Mesendoderm (in vitro differentiated cells): ENCODE data around the gene NDST1.

Experiments
- DNase-seq: peaks from one replicate; pipeline ENCODE4 v3.0.0; 2013
- H2AK5ac ChIP-seq: 2 replicates; pipeline ENCODE4 v1.6.1; 2013; ENCODE audit warnings: low read length, inconsistent platforms
- H2BK120ac ChIP-seq: 2 replicates; pipeline ENCODE4 v1.6.1; 2013; ENCODE audit warnings: low read depth, mild to moderate bottlenecking, low read length, moderate library complexity, mixed read lengths
- H2BK15ac ChIP-seq: replicated peaks from 2 replicates; pipeline ENCODE4 v1.6.1; 2013; ENCODE audit warnings: low read depth, mild to moderate bottlenecking, moderate library complexity
- H2BK5ac ChIP-seq: 2 replicates; pipeline ENCODE4 v1.6.1; 2013; ENCODE audit warnings: low read length, inconsistent platforms
- H3K18ac ChIP-seq: 2 replicates; pipeline ENCODE4 v1.6.1; 2013; ENCODE audit warnings: mild to moderate bottlenecking, low read length, mixed read lengths
- H3K23ac ChIP-seq: one replicate; pipeline ENCODE4 v1.6.1; 2013; ENCODE audit warnings: low read length
- H3K27ac ChIP-seq: 2 replicates; pipeline ENCODE4 v1.5.1; 2013; ENCODE audit warnings: low read depth, mild to moderate bottlenecking, inconsistent platforms, low read length, moderate library complexity
- H3K27me3 ChIP-seq: 2 replicates; pipeline ENCODE4 v1.6.1; 2013; ENCODE audit warnings: low read length, control low read depth, mild to moderate bottlenecking, inconsistent platforms; ENCODE audit not compliant: insufficient read depth, poor library complexity
- H3K36me3 ChIP-seq: 2 replicates; pipeline ENCODE4 v1.6.1; 2013; ENCODE audit warnings: low read length, inconsistent platforms; ENCODE audit not compliant: control insufficient read depth, insufficient read depth
- H3K4ac ChIP-seq: one replicate; pipeline ENCODE4 v1.6.1; 2013; ENCODE audit warnings: low read depth, mild to moderate bottlenecking, low read length, moderate library complexity
- H3K4me1 ChIP-seq: 2 replicates; pipeline ENCODE4 v1.6.1; 2013; ENCODE audit warnings: low read depth, low read length, inconsistent platforms; ENCODE audit not compliant: control insufficient read depth
- H3K4me2 ChIP-seq: 2 replicates; pipeline ENCODE4 v1.6.1; 2013; ENCODE audit warnings: low read length
- H3K4me3 ChIP-seq: 2 replicates; pipeline ENCODE4 v1.5.1; 2013; ENCODE audit warnings: mild to moderate bottlenecking, low read length
- H3K56ac ChIP-seq: one replicate; pipeline ENCODE4 v1.6.1; 2013; ENCODE audit warnings: low read length
- H3K79me1 ChIP-seq: 2 replicates; pipeline ENCODE4 v1.6.1; 2013; ENCODE audit warnings: low read length, inconsistent platforms
- H3K79me2 ChIP-seq: 2 replicates; pipeline ENCODE4 v1.6.1; 2013; ENCODE audit warnings: mild to moderate bottlenecking, low read length; ENCODE audit not compliant: control insufficient read depth, insufficient read depth
- H3K9ac ChIP-seq: 2 replicates; pipeline ENCODE4 v1.6.1; 2013; ENCODE audit warnings: low read length, inconsistent platforms
- H4K5ac ChIP-seq: one replicate; pipeline ENCODE4 v1.6.1; 2013; ENCODE audit warnings: low read length
- H4K8ac ChIP-seq: one replicate; pipeline ENCODE4 v1.6.1; 2013; ENCODE audit warnings: low read depth, mild to moderate bottlenecking, control low read depth, low read length, moderate library complexity
- WGBS: extraction: QIAGEN DNeasy Blood & Tissue Kit; methylation state at CpG from one replicate; pipeline ENCODE4 v1.1.7; 2013; ENCODE audit warnings: low lambda C conversion rate, missing lambda C conversion rate; ENCODE audit not compliant: insufficient coverage; ENCODE audit errors: extremely low coverage; 5-methylcytosine and 5-hydroxymethylcytosine counted together

The NDST1 gene

GRCh38 chr5:150560401-150561191 is 52.7 kb downstream of the NDST1 start:
- WGBS, result no CpG with 5 or more reads among the region's 11 CpGs
- Histone ChIP-seq H3K4me1 (peaks cover 6% of the 10 kb centered on the region), H2BK120ac (no peak overlapping the region), H3K27me3 (no peaks in the 10 kb centered on the region), H3K27ac (peak overlapping the region; percentile 36), H3K9ac (peak overlapping the region; percentile 44), H3K79me1 (no peaks in the 10 kb centered on the region), H3K4me3 (no peak overlapping the region), H4K8ac (no peak overlapping the region), H3K18ac (no peak overlapping the region), H3K4me2 (no peak overlapping the region), H4K5ac (no peak overlapping the region), H3K23ac (no peak overlapping the region), H3K4ac (no peak overlapping the region), H3K36me3 (no peaks in the 10 kb centered on the region), H2BK15ac (no peak overlapping the region), H2BK5ac (peak overlapping the region; percentile 49), H2AK5ac (peak overlapping the region; percentile 46), H3K56ac (peak overlapping the region; percentile 71), H3K79me2 (no peaks in the 10 kb centered on the region)
- DNase-seq, result peak; percentile 95

GRCh38 chr5:150561192-150561512 is 53.2 kb downstream of the NDST1 start:
- Histone ChIP-seq H3K4me1 (peaks cover 6% of the 10 kb centered on the region), H2AK5ac (no peak overlapping the region), H4K8ac (no peak overlapping the region), H3K9ac (no peak overlapping the region), H3K27ac (no peak overlapping the region), H3K4me3 (no peak overlapping the region), H3K18ac (no peak overlapping the region), H3K56ac (no peak overlapping the region), H3K79me2 (no peaks in the 10 kb centered on the region), H4K5ac (no peak overlapping the region), H2BK120ac (no peak overlapping the region), H3K4ac (no peak overlapping the region), H2BK5ac (no peak overlapping the region), H3K4me2 (no peak overlapping the region), H3K79me1 (no peaks in the 10 kb centered on the region), H3K27me3 (no peaks in the 10 kb centered on the region), H2BK15ac (no peak overlapping the region), H3K23ac (no peak overlapping the region), H3K36me3 (no peaks in the 10 kb centered on the region)
- no CpG with 5 or more reads among the region's 2 CpGs for WGBS
- DNase-seq, result no peak

GRCh38 chr5:150561571-150562275 is 53.8 kb downstream of the NDST1 start:
- Histone ChIP-seq H2AK5ac (no peak overlapping the region), H4K5ac (no peak overlapping the region), H3K36me3 (no peaks in the 10 kb centered on the region), H2BK120ac (no peak overlapping the region), H3K18ac (no peak overlapping the region), H3K4me3 (no peak overlapping the region), H3K4ac (no peak overlapping the region), H3K79me2 (no peaks in the 10 kb centered on the region), H3K56ac (no peak overlapping the region), H2BK5ac (no peak overlapping the region), H3K27ac (no peak overlapping the region), H3K4me2 (no peak overlapping the region), H2BK15ac (no peak overlapping the region), H3K27me3 (no peaks in the 10 kb centered on the region), H3K79me1 (no peaks in the 10 kb centered on the region), H3K23ac (no peak overlapping the region), H3K9ac (no peak overlapping the region), H4K8ac (no peak overlapping the region), H3K4me1 (peaks cover 6% of the 10 kb centered on the region)
- DNase-seq, result no peak
- WGBS, result no CpG with 5 or more reads among the region's 4 CpGs

- H3K56ac ChIP-seq, result no peak overlapping the region
- H3K27me3 ChIP-seq, result no peaks in the 10 kb centered on the region
- H2BK15ac ChIP-seq, result no peak overlapping the region
- no peak overlapping the region for H4K5ac ChIP-seq
- peak; percentile 74 for DNase-seq
- H3K4ac ChIP-seq, result no peak overlapping the region
- no peak overlapping the region for H2BK120ac ChIP-seq
- WGBS, result no CpG with 5 or more reads among the region's 2 CpGs
- no peak overlapping the region for H3K4me3 ChIP-seq
- no peak overlapping the region for H3K23ac ChIP-seq
- H3K9ac ChIP-seq, result no peak overlapping the region
- H3K27ac ChIP-seq, result no peak overlapping the region
- H3K18ac ChIP-seq, result no peak overlapping the region
- H3K36me3 ChIP-seq, result no peaks in the 10 kb centered on the region
- no peak overlapping the region for H4K8ac ChIP-seq
- H3K79me2 ChIP-seq, result no peaks in the 10 kb centered on the region
- no peaks in the 10 kb centered on the region for H3K79me1 ChIP-seq
- H2AK5ac ChIP-seq, result no peak overlapping the region
- H2BK5ac ChIP-seq, result no peak overlapping the region
- H3K4me1 ChIP-seq, result peaks cover 4% of the 10 kb centered on the region
- H3K4me2 ChIP-seq, result no peak overlapping the region
These were observed 54.9 kb downstream of the NDST1 start for GRCh38 chr5:150562832-150563231.

GRCh38 chr5:150565868-150566267 is 57.9 kb downstream of the NDST1 start:
- H2AK5ac ChIP-seq, result no peak overlapping the region
- no peak overlapping the region for H3K4ac ChIP-seq
- no peaks in the 10 kb centered on the region for H3K79me1 ChIP-seq
- WGBS, result no CpG with 5 or more reads among the region's 1 CpG
- no peak overlapping the region for H3K23ac ChIP-seq
- H2BK15ac ChIP-seq, result no peak overlapping the region
- no peak overlapping the region for H3K18ac ChIP-seq
- H3K27ac ChIP-seq, result no peak overlapping the region
- H3K79me2 ChIP-seq, result no peaks in the 10 kb centered on the region
- no peak overlapping the region for H3K4me2 ChIP-seq
- no peak overlapping the region for H3K9ac ChIP-seq
- no peaks in the 10 kb centered on the region for H3K4me1 ChIP-seq
- H3K27me3 ChIP-seq, result no peaks in the 10 kb centered on the region
- no peaks in the 10 kb centered on the region for H3K36me3 ChIP-seq
- no peak for DNase-seq
- no peak overlapping the region for H4K5ac ChIP-seq
- H2BK5ac ChIP-seq, result no peak overlapping the region
- no peak overlapping the region for H3K4me3 ChIP-seq
- no peak overlapping the region for H3K56ac ChIP-seq
- H4K8ac ChIP-seq, result no peak overlapping the region
- H2BK120ac ChIP-seq, result no peak overlapping the region
